Neuronal stem cell (in vitro differentiated cells): ENCODE results near the gene CSRNP3.

Experiments
- DNase-seq: peaks from one replicate; pipeline ENCODE4 v3.0.0-alpha.2; 2013; ENCODE audit warnings: low spot score
- H2AFZ ChIP-seq: one replicate; pipeline ENCODE4 v1.6.1; 2013; ENCODE audit warnings: mild to moderate bottlenecking, low read length, inconsistent platforms
- H2AK5ac ChIP-seq: 2 replicates; pipeline ENCODE4 v1.6.1; 2013; ENCODE audit warnings: low read depth, mild to moderate bottlenecking, inconsistent platforms, low read length, moderate library complexity, mixed read lengths
- H2BK120ac ChIP-seq: 2 replicates; pipeline ENCODE4 v1.6.1; 2013; ENCODE audit warnings: low read depth, mild to moderate bottlenecking, inconsistent platforms, low read length, moderate library complexity, mixed read lengths
- H2BK12ac ChIP-seq: one replicate; pipeline ENCODE4 v1.6.1; 2013; ENCODE audit warnings: low read length, inconsistent platforms
- H2BK15ac ChIP-seq: 2 replicates; pipeline ENCODE4 v1.6.1; 2013; ENCODE audit warnings: mild to moderate bottlenecking, low read length, inconsistent platforms, mixed read lengths
- H2BK5ac ChIP-seq: one replicate; pipeline ENCODE4 v1.6.1; 2013; ENCODE audit warnings: inconsistent platforms, mild to moderate bottlenecking, low read length, moderate library complexity
- H3K14ac ChIP-seq: one replicate; pipeline ENCODE4 v1.6.1; 2013; ENCODE audit warnings: low read length, inconsistent platforms
- H3K18ac ChIP-seq: 2 replicates; pipeline ENCODE4 v1.6.1; 2013; ENCODE audit warnings: low read length, inconsistent platforms
- H3K23ac ChIP-seq: 2 replicates; pipeline ENCODE4 v1.6.1; 2013; ENCODE audit warnings: low read depth, mild to moderate bottlenecking, mixed read lengths, low read length, inconsistent platforms; ENCODE audit not compliant: poor library complexity
- H3K27ac ChIP-seq: replicated peaks from 3 replicates; pipeline ENCODE4 v1.5.1; 2013; ENCODE audit warnings: low read length, inconsistent platforms
- H3K27me3 ChIP-seq, 3 experiments: 2 replicates each; pipeline ENCODE4 v1.6.1; 2013; ENCODE audit warnings: low read length in 3 of 3, mild to moderate bottlenecking in 2 of 3, inconsistent platforms in 1 of 3, low read depth in 1 of 3, mixed read lengths in 1 of 3, moderate library complexity in 1 of 3; ENCODE audit not compliant: control insufficient read depth in 3 of 3, insufficient read depth in 3 of 3
- H3K36me3 ChIP-seq, 2 donors: replicated peaks in 1 of 2; 2 replicates each; pipeline ENCODE4 v1.6.1; 2013; ENCODE audit warnings: low read length in 2 of 2; ENCODE audit not compliant: control insufficient read depth in 2 of 2, insufficient read depth in 2 of 2
- H3K4ac ChIP-seq: 2 replicates; pipeline ENCODE4 v1.6.1; 2013; ENCODE audit warnings: inconsistent platforms, mild to moderate bottlenecking, low read length, moderate library complexity
- H3K4me1 ChIP-seq, 2 donors: 1 replicate in 1 of 2; 2 replicates in 1 of 2; pipeline ENCODE4 v1.6.1; 2013; ENCODE audit warnings: low read length in 2 of 2, low read depth in 1 of 2; ENCODE audit not compliant: control insufficient read depth in 2 of 2, insufficient read depth in 1 of 2
- H3K4me2 ChIP-seq: one replicate; pipeline ENCODE4 v1.6.1; 2013; ENCODE audit warnings: mild to moderate bottlenecking, low read length, inconsistent platforms; ENCODE audit not compliant: insufficient read depth, poor library complexity, severe bottlenecking
- H3K4me3 ChIP-seq, 2 donors: 2 replicates each; pipeline ENCODE4 v1.5.1; 2013; ENCODE audit warnings: low read length in 2 of 2, mild to moderate bottlenecking in 2 of 2, inconsistent platforms in 1 of 2, moderate library complexity in 1 of 2
- H3K79me1 ChIP-seq: one replicate; pipeline ENCODE4 v1.6.1; 2013; ENCODE audit warnings: low read depth, mild to moderate bottlenecking, inconsistent platforms, low read length, moderate library complexity
- H3K9ac ChIP-seq: one replicate; pipeline ENCODE4 v1.6.1; 2013; ENCODE audit warnings: mild to moderate bottlenecking, low read depth, low read length, inconsistent platforms; ENCODE audit not compliant: poor library complexity
- H3K9me3 ChIP-seq, 2 donors: replicated peaks in 1 of 2; 2 replicates each; pipeline versions ENCODE3 to v1.6.1; 2013; ENCODE audit warnings: low read length in 2 of 2, mild to moderate bottlenecking in 2 of 2, inconsistent platforms in 1 of 2, low read depth in 1 of 2, mixed read lengths in 1 of 2, moderate library complexity in 1 of 2; ENCODE audit not compliant: control insufficient read depth in 2 of 2, insufficient read depth in 1 of 2
- H4K8ac ChIP-seq: one replicate; pipeline ENCODE4 v1.6.1; 2013; ENCODE audit warnings: low read depth, mild to moderate bottlenecking, inconsistent platforms, low read length, moderate library complexity
- H4K91ac ChIP-seq: one replicate; pipeline ENCODE4 v1.6.1; 2013; ENCODE audit warnings: low read length, low read depth, mild to moderate bottlenecking, inconsistent platforms; ENCODE audit not compliant: poor library complexity
- WGBS, 2 donors: extraction: QIAGEN DNeasy Blood & Tissue Kit; methylation state at CpG; one replicate each; pipeline ENCODE4 v1.1.7; 2013; ENCODE audit warnings: missing lambda C conversion rate in 2 of 2, mixed read lengths in 1 of 2; ENCODE audit not compliant: insufficient read length in 2 of 2, insufficient replicate concordance in 1 of 2; ENCODE audit errors: extremely low coverage in 2 of 2; 5-methylcytosine and 5-hydroxymethylcytosine counted together

CSRNP3 gene

GRCh38 chr2:165648801-165649200, 179.3 kb downstream of the CSRNP3 start:
- no peaks in the 10 kb centered on the region for H3K27me3 ChIP-seq
- H2BK5ac ChIP-seq = no peak overlapping the region
- H2BK120ac ChIP-seq = no peak overlapping the region
- no peak overlapping the region for H4K8ac ChIP-seq
- no peak overlapping the region for H3K14ac ChIP-seq
- no peak overlapping the region for H3K18ac ChIP-seq
- H3K79me1 ChIP-seq = no peaks in the 10 kb centered on the region
- no peak overlapping the region for H2AFZ ChIP-seq
- H3K4me1 ChIP-seq = peaks cover 0 to 17% of the 10 kb centered on the region in 2 donors
- H3K27ac ChIP-seq = no peak overlapping the region
- H2BK12ac ChIP-seq = no peak overlapping the region
- H3K9me3 ChIP-seq = peaks cover 0 to 6% of the 10 kb centered on the region in 2 donors
- WGBS, 2 donors = no CpG with 5 or more reads among the region's 4 CpGs
- no peak overlapping the region for H2AK5ac ChIP-seq
- H2BK15ac ChIP-seq = no peak overlapping the region
- H3K23ac ChIP-seq = no peak overlapping the region
- H3K36me3 ChIP-seq = peaks cover 0 to 19% of the 10 kb centered on the region in 2 donors
- H3K9ac ChIP-seq = no peak overlapping the region
- no peak for DNase-seq
- H3K4me2 ChIP-seq = no peak overlapping the region
- H3K4ac ChIP-seq = no peak overlapping the region
- no peak overlapping the region for H4K91ac ChIP-seq
- H3K4me3 ChIP-seq = no peak overlapping the region

DNA sequence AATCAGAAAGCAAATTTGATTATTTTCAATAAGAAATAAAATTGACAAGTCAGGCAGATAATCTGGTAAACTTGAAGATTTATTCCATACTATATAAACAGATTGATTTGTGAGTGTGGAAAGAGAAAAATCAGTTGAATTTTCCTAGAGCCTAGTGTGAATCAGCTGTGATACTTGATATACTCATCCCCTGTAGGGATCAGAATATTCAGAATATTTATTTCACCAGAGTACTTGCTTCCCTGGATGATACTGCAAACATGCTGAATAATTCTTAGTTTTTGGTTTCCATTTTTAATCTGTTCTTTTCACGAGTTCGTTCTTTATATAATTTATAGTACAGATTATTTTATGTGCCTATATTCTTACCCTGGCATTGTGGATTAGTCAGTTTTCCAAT, 181.7 kb downstream of the CSRNP3 start:
- no peak overlapping the region for H3K27ac ChIP-seq
- no peak overlapping the region for H2BK15ac ChIP-seq
- no peak for DNase-seq
- no peak overlapping the region for H2BK5ac ChIP-seq
- peaks cover 0 to 15% of the 10 kb centered on the region in 2 donors for H3K4me1 ChIP-seq
- no peaks in the 10 kb centered on the region for H3K27me3 ChIP-seq
- no peak overlapping the region for H3K23ac ChIP-seq
- no peaks in the 10 kb centered on the region for H3K79me1 ChIP-seq
- no peak overlapping the region for H2AFZ ChIP-seq
- H2AK5ac ChIP-seq = no peak overlapping the region
- no peak overlapping the region for H3K14ac ChIP-seq
- H2BK12ac ChIP-seq = no peak overlapping the region
- no peak overlapping the region for H2BK120ac ChIP-seq
- peaks cover 0 to 28% of the 10 kb centered on the region in 2 donors for H3K36me3 ChIP-seq
- H3K9me3 ChIP-seq = no peaks in the 10 kb centered on the region
- no peak overlapping the region for H3K4me2 ChIP-seq
- no peak overlapping the region for H4K8ac ChIP-seq
- H4K91ac ChIP-seq = no peak overlapping the region
- no peak overlapping the region for H3K9ac ChIP-seq
- H3K4me3 ChIP-seq = no peak overlapping the region
- H3K4ac ChIP-seq = no peak overlapping the region
- no CpG with 5 or more reads among the region's 2 CpGs for WGBS, 2 donors
- no peak overlapping the region for H3K18ac ChIP-seq

DNA sequence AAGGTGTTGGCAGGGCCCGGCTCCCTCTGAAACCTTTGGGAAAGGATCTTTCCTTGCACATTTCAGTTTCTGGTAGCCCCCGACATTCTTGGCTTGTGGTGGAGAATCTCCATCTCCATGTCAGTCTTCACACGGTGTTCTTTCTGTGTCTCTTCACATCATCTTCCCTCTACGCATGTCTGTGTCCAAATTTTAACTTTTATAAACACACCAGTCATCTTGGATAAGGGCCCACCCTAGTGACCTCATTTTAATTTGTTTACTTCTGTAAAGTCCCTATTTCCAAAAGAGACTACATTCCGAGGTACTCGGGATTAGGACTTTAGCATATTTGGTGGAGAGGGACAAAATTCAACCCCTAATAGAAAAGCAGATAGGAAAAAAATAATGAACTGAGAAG, 186.2 kb downstream of the CSRNP3 start:
- Histone ChIP-seq H2BK15ac (no peak overlapping the region), H3K4me2 (no peak overlapping the region), H2AK5ac (no peak overlapping the region), H3K14ac (no peak overlapping the region), H3K9me3 (no peaks in the 10 kb centered on the region), H3K23ac (no peak overlapping the region), H4K8ac (no peak overlapping the region), H4K91ac (no peak overlapping the region), H3K4me3 (no peak overlapping the region), H3K9ac (no peak overlapping the region), H3K18ac (no peak overlapping the region), H3K4ac (no peak overlapping the region), H2BK120ac (no peak overlapping the region), H2BK12ac (no peak overlapping the region), H3K36me3 (peaks cover 5 to 60% of the 10 kb centered on the region in 2 donors), H2BK5ac (no peak overlapping the region), H3K4me1 (no peaks in the 10 kb centered on the region), H3K27me3 (no peaks in the 10 kb centered on the region), H3K27ac (no peak overlapping the region), H2AFZ (no peak overlapping the region), H3K79me1 (no peaks in the 10 kb centered on the region)
- DNase-seq = no peak
- no CpG with 5 or more reads among the region's 6 CpGs for WGBS, 2 donors

DNA sequence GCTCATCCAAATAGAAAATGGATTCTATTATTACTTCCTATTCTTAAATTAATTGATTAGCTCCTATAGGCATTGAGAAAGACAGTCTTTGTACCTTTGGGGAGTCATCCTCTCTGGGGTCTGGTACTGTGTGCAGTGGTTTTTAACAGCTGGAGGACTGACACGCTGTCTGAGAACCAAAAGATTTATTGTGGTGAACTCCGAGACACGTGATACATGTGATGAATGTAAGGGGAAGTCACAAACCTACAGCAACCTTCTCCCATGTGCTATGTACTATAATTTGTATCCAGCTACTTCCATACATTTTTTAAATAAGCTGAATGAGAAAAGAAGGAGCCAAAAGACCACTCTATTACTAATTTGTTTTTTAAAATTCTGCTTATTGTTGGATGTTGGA, 190.9 kb downstream of the CSRNP3 start:
- Histone ChIP-seq H3K27ac (no peak overlapping the region), H2BK5ac (no peak overlapping the region), H3K9me3 (no peaks in the 10 kb centered on the region), H3K4me3 (no peak overlapping the region), H3K79me1 (no peaks in the 10 kb centered on the region), H3K27me3 (no peaks in the 10 kb centered on the region), H3K4ac (no peak overlapping the region), H4K91ac (no peak overlapping the region), H2BK120ac (no peak overlapping the region), H3K23ac (no peak overlapping the region), H2AFZ (no peak overlapping the region), H3K4me2 (no peak overlapping the region), H3K4me1 (peaks cover 0 to 2% of the 10 kb centered on the region in 2 donors), H4K8ac (no peak overlapping the region), H3K36me3 (peaks cover 5 to 91% of the 10 kb centered on the region in 2 donors), H3K18ac (no peak overlapping the region), H3K9ac (no peak overlapping the region), H2BK15ac (no peak overlapping the region), H2AK5ac (no peak overlapping the region), H2BK12ac (no peak overlapping the region), H3K14ac (no peak overlapping the region)
- no CpG with 5 or more reads among the region's 3 CpGs for WGBS, 2 donors
- DNase-seq = no peak
